ENCODE results near the gene WNT10A. TPM values are rescaled to one million over a fixed set of nuclear protein-coding genes. Genes with fewer than 3 reads are reported as not detected.
"Not testable (repeated sequence)": the region's sequence is repeated elsewhere in the genome, so short reads cannot be mapped to it uniquely, and the experiment has no call there.

Gene WNT10A
- polyA plus RNA-seq, 1 of the 3 experiments (the other 2 are of a cell fraction) = 0.02 TPM

GRCh38 chr2:218931751-218932150 lies 51.1 kb downstream of the WNT10A start:
- H3K9me3 ChIP-seq; H2AFZ ChIP-seq (ENCODE audit: low read depth); H3K4me2 ChIP-seq; H3K79me2 ChIP-seq (ENCODE audit: insufficient read depth); H4K20me1 ChIP-seq (ENCODE audit: insufficient read depth); H3K36me3 ChIP-seq (replicated peaks in 1 of 2; ENCODE audit: control insufficient read depth in 1 of 2, insufficient read depth in 2 of 2, low read length in 1 of 2); POLR2A ChIA-PET; H3K27ac ChIP-seq (ENCODE audit: low read depth in 2 of 2, low read length in 1 of 2); DNase-seq; H3K9me2 ChIP-seq; H3K9ac ChIP-seq; H3F3A ChIP-seq (replicated peaks; ENCODE audit: insufficient read depth); H3K4me1 ChIP-seq (ENCODE audit: control insufficient read depth in 1 of 2, insufficient read depth in 2 of 2, low read depth in 1 of 2, low read length in 1 of 2); H3K4me3 ChIP-seq (ENCODE audit: low read depth in 2 of 2, low read length in 1 of 2): not testable (repeated sequence)
- WGBS (ENCODE audit: low lambda C conversion rate) = 82% methylated on average over 8 of the region's 25 CpGs
- CTCF ChIA-PET = interaction anchor here (2.1 kb wide), 1 partner anchor 18 kb away, joined by 4 read pairs; no protein-coding TSS in a partner anchor
- peaks cover 16% of the 10 kb centered on the region; the same call in 1 of the 2 replicates for H3K27me3 ChIP-seq (ENCODE audit: insufficient read depth)

Small RNAs within 50 kb of the gene (small RNA-seq; reads per million reads assigned to genes)
- gene RNU6-642P = 0 reads per million in 7 experiments

Other genes with a start within 250 kb of the WNT10A start
- gene ZNF142, start 221.2 kb upstream of the WNT10A start, polyA plus RNA-seq (2012; rRNA removed) = 5.7 and 8.1 TPM in 2 replicates
- gene BCS1L, start 221.2 kb upstream of the WNT10A start, polyA plus RNA-seq (2012; rRNA removed) = 47.5 and 59.8 TPM in 2 replicates
- gene RNF25, start 208.8 kb upstream of the WNT10A start, polyA plus RNA-seq (2012; rRNA removed) = 72.2 and 90.6 TPM in 2 replicates
- 53.5 and 83.2 TPM in 2 replicates for gene STK36, start 208.8 kb upstream of the WNT10A start, polyA plus RNA-seq (2012; rRNA removed)
- 15.6 and 18.6 TPM in 2 replicates for gene TTLL4, start 170.0 kb upstream of the WNT10A start, polyA plus RNA-seq (2012; rRNA removed)
- gene CYP27A1, start 98.7 kb upstream of the WNT10A start, polyA plus RNA-seq (2012; rRNA removed) = 0.18 and 0.54 TPM in 2 replicates
- not detected in 2 replicates for gene PRKAG3, start 49.0 kb upstream of the WNT10A start, polyA plus RNA-seq (2012; rRNA removed)
- 0.06 and 0.08 TPM in 2 replicates for gene WNT6, start 21.0 kb upstream of the WNT10A start, polyA plus RNA-seq (2012; rRNA removed)
- 0.19 and 0.26 TPM in 2 replicates for gene CDK5R2, start 78.8 kb downstream of the WNT10A start, polyA plus RNA-seq (2012; rRNA removed)
- 0.53 and 1.2 TPM in 2 replicates for gene FEV, start 104.3 kb downstream of the WNT10A start, polyA plus RNA-seq (2012; rRNA removed)
- gene CRYBA2, start 112.6 kb downstream of the WNT10A start, polyA plus RNA-seq (2012; rRNA removed) = not detected in 2 replicates
- gene CFAP65, start 160.7 kb downstream of the WNT10A start, polyA plus RNA-seq (2012; rRNA removed) = 0.95 and 1.7 TPM in 2 replicates
- gene IHH, start 180.1 kb downstream of the WNT10A start, polyA plus RNA-seq (2012; rRNA removed) = 0.03 TPM in 1 of 2 replicates, not detected in the other

All from SK-N-SH (cell line).